ENCODE data around the gene TK2.
"Not testable (repeated sequence)": the region's sequence is repeated elsewhere in the genome, so short reads cannot be mapped to it uniquely, and the experiment has no call there.

Gene TK2

GRCh38 chr16:66572356-66572755, 22.4 kb upstream of the TK2 start:
- no peak for DNase-seq (ENCODE audit: low read depth)

GRCh38 chr16:66569827-66570405, 20.0 kb upstream of the TK2 start:
- no peak for DNase-seq (ENCODE audit: low read depth)

- no peak for DNase-seq (ENCODE audit: low read depth)
Measured at GRCh38 chr16:66569131-66569530, 19.2 kb upstream of the TK2 start.

- no peak for DNase-seq (ENCODE audit: low read depth)
Measured at GRCh38 chr16:66568355-66568754, 18.4 kb upstream of the TK2 start.

GRCh38 chr16:66567270-66567669, 17.3 kb upstream of the TK2 start:
- not testable (repeated sequence) for DNase-seq (ENCODE audit: low read depth)

- no peak for DNase-seq (ENCODE audit: low read depth)
Measured at GRCh38 chr16:66566051-66566901, 16.4 kb upstream of the TK2 start, which contains the start of gene CMTM1. TSS of gene CMTM1 (plus strand) at chr16:66566439. CDS start at chr16:66566514, 75 bp downstream.

GRCh38 chr16:66563574-66564334, 13.8 kb upstream of the TK2 start:
- no peak for DNase-seq (ENCODE audit: low read depth)

GRCh38 chr16:66562986-66563385, 13.1 kb upstream of the TK2 start:
- DNase-seq (ENCODE audit: low read depth): no peak

GRCh38 chr16:66562409-66562808, 12.5 kb upstream of the TK2 start:
- DNase-seq (ENCODE audit: low read depth): no peak

- DNase-seq (ENCODE audit: low read depth): no peak
Measured at GRCh38 chr16:66561381-66562080, 11.6 kb upstream of the TK2 start.

GRCh38 chr16:66560107-66560506, 10.2 kb upstream of the TK2 start:
- DNase-seq (ENCODE audit: low read depth): no peak

- DNase-seq (ENCODE audit: low read depth): no peak
Measured at GRCh38 chr16:66554495-66554894, 4.6 kb upstream of the TK2 start.

- DNase-seq (ENCODE audit: low read depth): no peak
Measured at GRCh38 chr16:66554021-66554420, 4.1 kb upstream of the TK2 start.

- no peak for DNase-seq (ENCODE audit: low read depth)
Measured at GRCh38 chr16:66553223-66553622, 3.3 kb upstream of the TK2 start.

- peak; percentile 85 for DNase-seq (ENCODE audit: low read depth)
Measured at GRCh38 chr16:66552286-66553177, 2.6 kb upstream of the TK2 start, which contains the start of gene CKLF. TSS of gene CKLF (plus strand) at chr16:66552576. CDS start at chr16:66552716, 140 bp downstream.

GRCh38 chr16:66551788-66552285, 1.9 kb upstream of the TK2 start:
- DNase-seq (ENCODE audit: low read depth): no peak

GRCh38 chr16:66551348-66551759, 1.4 kb upstream of the TK2 start:
- DNase-seq (ENCODE audit: low read depth): no peak

GRCh38 chr16:66548868-66549267, 1.1 kb downstream of the TK2 start:
- DNase-seq (ENCODE audit: low read depth): no peak

- DNase-seq (ENCODE audit: low read depth): no peak
Measured at GRCh38 chr16:66548068-66548467, 1.9 kb downstream of the TK2 start.

GRCh38 chr16:66547101-66547989, 2.6 kb downstream of the TK2 start:
- DNase-seq (ENCODE audit: low read depth): no peak
